IPS-15b (cell line): Measurements from ENCODE around the gene EMD.

Experiments
- H3K27me3 ChIP-seq: one replicate; pipeline ENCODE4 v1.6.1; 2013; ENCODE audit warnings: low read length; ENCODE audit not compliant: control insufficient read depth, insufficient read depth
- H3K36me3 ChIP-seq: one replicate; pipeline ENCODE4 v1.6.1; 2013; ENCODE audit warnings: low read length; ENCODE audit not compliant: control insufficient read depth, insufficient read depth
- H3K4me1 ChIP-seq: one replicate; pipeline ENCODE4 v1.6.1; 2013; ENCODE audit warnings: mild to moderate bottlenecking, low read length; ENCODE audit not compliant: control insufficient read depth, insufficient read depth
- H3K4me3 ChIP-seq: one replicate; pipeline ENCODE4 v1.5.1; 2013; ENCODE audit warnings: low read depth, low read length
- H3K9ac ChIP-seq: one replicate; pipeline ENCODE4 v1.6.1; 2013; ENCODE audit warnings: low read depth, mild to moderate bottlenecking, low read length
- H3K9me3 ChIP-seq: one replicate; pipeline ENCODE4 v1.6.1; 2013; ENCODE audit warnings: mild to moderate bottlenecking, low read length; ENCODE audit not compliant: control insufficient read depth, insufficient read depth

EMD gene

GRCh38 chrX:154349979-154350378 lies 29.1 kb upstream of the EMD start:
- Histone ChIP-seq H3K9me3 (peaks cover 4% of the 10 kb centered on the region), H3K27me3 (no peaks in the 10 kb centered on the region), H3K9ac (no peak overlapping the region), H3K36me3 (peaks cover 70% of the 10 kb centered on the region), H3K4me3 (no peak overlapping the region), H3K4me1 (no peaks in the 10 kb centered on the region)

- H3K9me3 ChIP-seq: peaks cover 4% of the 10 kb centered on the region
- H3K9ac ChIP-seq: no peak overlapping the region
- H3K27me3 ChIP-seq: no peaks in the 10 kb centered on the region
- no peak overlapping the region for H3K4me3 ChIP-seq
- H3K4me1 ChIP-seq: no peaks in the 10 kb centered on the region
- peaks cover 76% of the 10 kb centered on the region for H3K36me3 ChIP-seq
These were observed 28.5 kb upstream of the EMD start for GRCh38 chrX:154350429-154351182.

DNA sequence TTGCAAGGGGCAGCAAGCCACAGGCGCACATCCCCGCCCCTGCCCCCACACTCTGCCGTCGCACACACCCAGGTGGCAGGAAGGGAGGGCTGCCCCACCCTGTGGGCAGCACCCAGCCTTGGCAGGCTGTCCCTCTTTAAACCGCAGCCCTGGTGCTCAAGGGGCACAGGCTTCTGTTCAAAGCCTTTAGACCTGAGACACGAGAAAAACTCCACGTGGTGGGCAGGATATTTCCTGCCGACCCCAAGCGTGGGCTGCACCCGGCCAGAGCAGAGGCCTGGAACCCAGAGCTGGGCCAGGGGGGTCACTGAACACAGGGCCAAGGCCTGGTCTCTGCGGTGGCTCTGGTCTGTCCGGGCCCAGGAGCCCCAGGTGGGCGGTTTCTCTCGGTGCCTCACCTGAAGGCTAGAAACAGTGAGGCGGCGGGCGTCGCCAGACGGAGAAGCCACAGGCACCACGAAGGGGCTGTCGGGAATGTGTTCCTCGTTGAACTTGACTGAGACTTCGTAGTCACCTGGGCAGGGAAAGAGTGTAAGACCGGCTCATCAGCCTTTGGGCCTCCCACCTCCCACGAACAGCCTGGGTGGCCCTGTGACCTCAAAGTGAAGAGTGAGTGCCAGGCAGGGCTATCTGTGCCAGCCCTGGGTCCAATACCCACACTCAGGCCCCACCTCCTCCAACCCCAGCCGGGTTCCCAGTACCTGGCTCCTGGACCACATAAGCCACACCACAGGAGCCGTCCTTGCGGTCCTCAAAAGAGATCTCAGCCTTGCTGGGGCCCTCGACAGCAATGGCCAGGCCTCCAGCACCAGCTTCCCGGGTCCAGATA lies 27.7 kb upstream of the EMD start:
- Histone ChIP-seq H3K36me3 (peaks cover 84% of the 10 kb centered on the region), H3K4me1 (no peaks in the 10 kb centered on the region), H3K27me3 (no peaks in the 10 kb centered on the region), H3K4me3 (no peak overlapping the region), H3K9me3 (peaks cover 4% of the 10 kb centered on the region), H3K9ac (no peak overlapping the region)

DNA sequence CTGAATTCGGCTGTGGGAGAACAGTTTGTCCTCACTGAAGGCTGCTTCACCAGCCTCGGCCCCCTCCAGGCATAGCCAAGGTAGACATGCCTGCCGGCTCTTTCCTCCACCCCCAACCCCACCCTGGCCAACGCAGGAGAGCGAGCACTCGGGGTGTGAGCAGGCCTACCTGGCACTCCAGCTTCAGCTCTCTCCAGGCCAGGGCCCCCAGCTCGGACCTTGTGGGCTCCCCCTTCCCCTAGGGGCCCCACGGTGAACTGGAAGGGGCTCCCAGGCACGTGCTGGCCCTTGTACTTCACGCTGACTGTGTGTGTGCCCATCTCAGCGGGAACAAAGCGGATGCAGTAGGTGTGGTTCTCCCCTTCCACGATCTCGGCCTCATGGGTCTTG lies 27.1 kb upstream of the EMD start:
- Histone ChIP-seq H3K4me3 (no peak overlapping the region), H3K36me3 (peaks cover 90% of the 10 kb centered on the region), H3K27me3 (no peaks in the 10 kb centered on the region), H3K4me1 (no peaks in the 10 kb centered on the region), H3K9me3 (peaks cover 4% of the 10 kb centered on the region), H3K9ac (no peak overlapping the region)

DNA sequence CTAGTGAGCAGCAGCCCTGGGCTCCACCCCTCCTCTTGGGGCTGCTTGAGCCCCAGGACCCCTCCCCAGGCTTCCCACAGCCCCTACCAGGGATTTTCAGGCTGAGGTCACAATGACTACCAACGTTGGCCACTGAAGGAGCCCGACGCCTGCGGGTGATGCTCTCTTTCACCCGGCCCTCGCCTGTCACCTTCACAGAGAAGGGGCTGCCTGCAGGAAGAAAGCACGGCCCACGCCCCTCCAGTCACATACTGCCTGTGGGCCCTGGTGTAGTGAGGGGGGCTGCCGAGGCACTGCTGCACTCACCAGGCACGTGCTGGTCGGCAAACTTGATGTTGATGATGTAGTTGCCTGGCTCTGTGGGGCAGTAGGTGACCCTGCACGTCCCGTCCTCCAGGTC lies 26.6 kb upstream of the EMD start:
- Histone ChIP-seq H3K27me3 (no peaks in the 10 kb centered on the region), H3K4me3 (no peak overlapping the region), H3K4me1 (no peaks in the 10 kb centered on the region), H3K9ac (no peak overlapping the region), H3K36me3 (peaks cover 95% of the 10 kb centered on the region), H3K9me3 (peaks cover 4% of the 10 kb centered on the region)

GRCh38 chrX:154353172-154353843 lies 25.8 kb upstream of the EMD start:
- Histone ChIP-seq H3K9me3 (peaks cover 4% of the 10 kb centered on the region), H3K4me3 (no peak overlapping the region), H3K27me3 (no peaks in the 10 kb centered on the region), H3K9ac (no peak overlapping the region), H3K36me3 (peaks cover 100% of the 10 kb centered on the region), H3K4me1 (no peaks in the 10 kb centered on the region)

DNA sequence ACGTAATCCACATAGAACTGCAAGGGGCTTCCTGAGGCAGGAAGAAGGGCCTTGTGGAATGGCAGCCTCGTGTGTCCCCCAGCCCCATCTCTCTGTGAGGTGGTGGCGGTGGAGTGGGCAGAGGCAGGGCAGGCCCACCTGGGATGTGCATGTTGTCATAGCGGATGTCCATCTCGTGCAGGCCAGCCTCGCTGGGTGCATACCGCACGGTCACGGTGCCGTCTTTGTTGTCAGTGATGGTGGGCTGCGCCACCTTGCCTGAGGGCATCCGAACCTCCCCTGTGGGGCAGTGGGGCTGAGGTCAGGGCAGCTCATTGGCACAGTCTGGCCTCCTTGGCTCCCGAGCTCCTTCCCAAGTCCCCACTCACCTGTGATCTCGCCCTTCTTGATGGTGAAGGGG lies 25.1 kb upstream of the EMD start:
- peaks cover 4% of the 10 kb centered on the region for H3K9me3 ChIP-seq
- H3K9ac ChIP-seq: no peak overlapping the region
- H3K4me3 ChIP-seq: no peak overlapping the region
- H3K4me1 ChIP-seq: no peaks in the 10 kb centered on the region
- H3K36me3 ChIP-seq: peaks cover 100% of the 10 kb centered on the region
- H3K27me3 ChIP-seq: no peaks in the 10 kb centered on the region

GRCh38 chrX:154354516-154354915 lies 24.6 kb upstream of the EMD start:
- Histone ChIP-seq H3K4me1 (no peaks in the 10 kb centered on the region), H3K27me3 (no peaks in the 10 kb centered on the region), H3K9me3 (peaks cover 4% of the 10 kb centered on the region), H3K9ac (no peak overlapping the region), H3K4me3 (no peak overlapping the region), H3K36me3 (peaks cover 100% of the 10 kb centered on the region)

- Histone ChIP-seq H3K9ac (no peak overlapping the region), H3K4me3 (no peak overlapping the region), H3K9me3 (peaks cover 4% of the 10 kb centered on the region), H3K27me3 (no peaks in the 10 kb centered on the region), H3K4me1 (no peaks in the 10 kb centered on the region), H3K36me3 (peaks cover 100% of the 10 kb centered on the region)
These were observed 23.9 kb upstream of the EMD start for GRCh38 chrX:154355094-154355775.

- H3K4me1 ChIP-seq: no peaks in the 10 kb centered on the region
- H3K4me3 ChIP-seq: no peak overlapping the region
- H3K9me3 ChIP-seq: peaks cover 4% of the 10 kb centered on the region
- H3K36me3 ChIP-seq: peaks cover 98% of the 10 kb centered on the region
- H3K27me3 ChIP-seq: no peaks in the 10 kb centered on the region
- no peak overlapping the region for H3K9ac ChIP-seq
These were observed 23.3 kb upstream of the EMD start for GRCh38 chrX:154355776-154356140.

DNA sequence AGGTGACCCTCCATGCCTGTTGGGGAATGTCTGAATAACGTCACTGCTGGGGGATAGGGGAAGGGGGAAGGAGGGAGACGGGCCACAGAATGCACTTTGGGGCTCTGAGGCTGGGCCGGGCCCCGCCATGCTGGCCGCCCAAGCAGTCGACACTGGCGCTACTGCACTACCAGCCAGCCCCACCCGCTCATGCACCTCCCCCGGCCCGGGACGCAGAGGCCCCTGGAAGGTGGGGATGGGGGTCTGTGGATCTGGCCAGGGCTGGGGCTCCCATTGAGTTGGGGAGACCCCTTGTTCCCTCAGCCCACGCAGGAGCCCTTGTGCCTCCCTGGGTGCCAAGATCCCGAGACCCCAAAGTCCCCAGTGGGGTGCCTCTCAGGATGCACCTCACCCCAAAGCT lies 22.5 kb upstream of the EMD start:
- H3K4me1 ChIP-seq: no peaks in the 10 kb centered on the region
- H3K9ac ChIP-seq: no peak overlapping the region
- H3K27me3 ChIP-seq: no peaks in the 10 kb centered on the region
- no peak overlapping the region for H3K4me3 ChIP-seq
- peaks cover 97% of the 10 kb centered on the region for H3K36me3 ChIP-seq
- peaks cover 6% of the 10 kb centered on the region for H3K9me3 ChIP-seq
